K562 (cell line): ENCODE data around the gene B3GAT3. TPM values are rescaled to one million over a fixed set of nuclear protein-coding genes. Genes with fewer than 3 reads are reported as not detected.

Experiments
- ATF4 ChIP-seq: fragments of 450-650 bp; formaldehyde crosslinking; IDR thresholded peaks from 2 replicates; pipeline ENCODE4 v1.4.0; 2022; ENCODE audit warnings: mild to moderate bottlenecking, moderate library complexity
- CTCFL ChIP-seq: IDR thresholded peaks from 2 replicates; pipeline ENCODE4 v1.6.1; 2011; ENCODE audit warnings: borderline replicate concordance, low read depth, mild to moderate bottlenecking, moderate library complexity, low read length; ENCODE audit not compliant: insufficient read depth, poor library complexity, severe bottlenecking
- E2F5 ChIP-seq: sonication (generic); formaldehyde crosslinking; IDR thresholded peaks from 2 replicates; pipeline ENCODE4 v1.8.0; 2022; ENCODE audit warnings: mild to moderate bottlenecking, missing genetic modification reagents
- ESRRA ChIP-seq: fragments of 450-650 bp; IDR thresholded peaks from 2 replicates; pipeline ENCODE4 v1.6.1; 2014; ENCODE audit warnings: low read depth, mild to moderate bottlenecking, moderate library complexity, borderline replicate concordance
- ETS2 ChIP-seq: IDR thresholded peaks from 2 replicates; pipeline ENCODE4 v1.6.1; 2016; ENCODE audit warnings: borderline replicate concordance, missing genetic modification characterization, mild to moderate bottlenecking, moderate library complexity, missing compliant biosample characterization; ENCODE audit not compliant: poor library complexity, severe bottlenecking
- ETV1 ChIP-seq: fragments of 450-650 bp; conservative IDR thresholded peaks from 2 replicates; pipeline ENCODE4 v1.6.1; 2016; ENCODE audit warnings: missing genetic modification characterization, control low read depth, low read depth, missing compliant biosample characterization
- FOXJ2 ChIP-seq: fragments of 200-800 bp; sonication (Bioruptor generic); IDR thresholded peaks from 2 replicates; pipeline ENCODE4 v1.6.1; 2016; ENCODE audit warnings: missing genetic modification characterization, missing compliant biosample characterization
- GATAD2B ChIP-seq: fragments of 450-650 bp; IDR thresholded peaks from 2 replicates; pipeline ENCODE4 v1.6.1; 2017; ENCODE audit warnings: mild to moderate bottlenecking, borderline replicate concordance
- HMG20B ChIP-seq: fragments of 250-450 bp; sonication (Bioruptor Pico); IDR thresholded peaks from 2 replicates; pipeline ENCODE4 v1.5.0; 2021; ENCODE audit warnings: mild to moderate bottlenecking
- KDM5B ChIP-seq: fragments of 200-600 bp; sonication (generic); IDR thresholded peaks from 2 replicates; pipeline ENCODE4 v1.6.1; 2012; ENCODE audit warnings: low read depth, mild to moderate bottlenecking, moderate library complexity, low read length, control low read depth, inconsistent platforms; ENCODE audit not compliant: insufficient replicate concordance
- MECOM ChIP-seq: fragments of 250-450 bp; sonication (Bioruptor Pico); IDR thresholded peaks from 2 replicates; pipeline ENCODE4 v1.8.0; 2022; ENCODE audit warnings: inconsistent platforms
- NFXL1 ChIP-seq: fragments of 450-650 bp; formaldehyde crosslinking; IDR thresholded peaks from 2 replicates; pipeline ENCODE4 v1.4.0; 2021; ENCODE audit warnings: mild to moderate bottlenecking
- POLR2A ChIP-seq: fragments of 450-650 bp; conservative IDR thresholded peaks from 2 replicates; pipeline ENCODE4 v1.6.1; 2016
- RBM17 ChIP-seq: fragments of 200-400 bp; formaldehyde crosslinking; IDR thresholded peaks from 2 replicates; pipeline ENCODE4 v1.6.1; 2017; ENCODE audit warnings: low read depth, mild to moderate bottlenecking, low read length, borderline replicate concordance
- RBM39 ChIP-seq: fragments of 200-400 bp; formaldehyde crosslinking; optimal IDR thresholded peaks from 2 replicates; pipeline ENCODE3; 2018; ENCODE audit warnings: low read depth, low read length
- SETDB1 ChIP-seq: IDR thresholded peaks from one replicate; pipeline ENCODE4 v1.6.1; 2012; ENCODE audit warnings: low read length, control low read depth, inconsistent platforms
- ZBTB5 ChIP-seq: fragments of 450-650 bp; IDR thresholded peaks from 2 replicates; pipeline ENCODE4 v1.6.1; 2017; ENCODE audit warnings: antibody characterized with exemption
- ZC3H11A ChIP-seq: IDR thresholded peaks from 2 replicates; pipeline ENCODE4 v1.6.1; 2012; ENCODE audit warnings: low read depth, low read length, improper control_type of control experiment
- ZNF24 ChIP-seq: fragments of 450-650 bp; IDR thresholded peaks from 2 replicates; pipeline ENCODE4 v1.6.1; 2016
- ZNF280B ChIP-seq: fragments of 250-450 bp; sonication (Bioruptor Pico); IDR thresholded peaks from 2 replicates; pipeline ENCODE4 v1.5.1; 2021; ENCODE audit warnings: mild to moderate bottlenecking
- ZNF282 ChIP-seq: sonication (generic); formaldehyde crosslinking; IDR thresholded peaks from 2 replicates; pipeline ENCODE4 v1.8.1; 2023; ENCODE audit warnings: missing genetic modification reagents
- ZNF644 ChIP-seq: fragments of 200-800 bp; sonication (Bioruptor generic); IDR thresholded peaks from 2 replicates; pipeline ENCODE4 v1.6.1; 2016; ENCODE audit warnings: low read depth, missing genetic modification characterization, missing compliant biosample characterization
- polyA plus RNA-seq, 8 experiments: library from polyadenylated mRNA; depleted of rRNA in 4 of 8; stranded (reverse) in 5 of 8; unstranded in 3 of 8; fragments of >200 nt; fragmentation: Nextera tagmentation in 2 of 8; fragmentation: Illumina TruSeq in 1 of 8; extraction: Ambion mirVana in 2 of 8; extraction: Trizol in 1 of 8; gene quantifications; 2 replicates each; pipeline versions ENCODE4 v1.2.1 to v1.2.3, GENCODE V29; 2011 to 2014; ENCODE audit warnings: inconsistent platforms in 1 of 8, missing spikeins in 1 of 8
- total RNA-seq, 7 experiments: library from RNA; depleted of rRNA in 6 of 7; stranded (reverse); fragments of >200 nt in 6 of 7; fragmentation: Illumina TruSeq in 2 of 7; extraction: Trizol in 2 of 7; gene quantifications; 2 replicates each; pipeline versions ENCODE4 v1.2.1 to v1.2.3, GENCODE V29; 2011 to 2021; ENCODE audit warnings: low replicate concordance in 1 of 7

B3GAT3 gene
- total and polyA plus RNA-seq, 9 of the 15 experiments (the other 6 are each of a cell fraction or from before 2014, with no cell fraction given) = 0.30 to 64.0 (median 21.4) TPM

- TF ChIP-seq CTCFL (no peak), ZNF280B (CRISPR knock-in tag) (no peak), ATF4 (CRISPR knock-in tag) (no peak), KDM5B (peak; percentile 60), GATAD2B (peak; percentile 83; the same call in 1 of the 2 replicates), SETDB1 (peak; percentile 61), RBM17 (no peak), ETS2 (no peak), ZBTB5 (no peak), HMG20B (CRISPR knock-in tag) (no peak), E2F5 (no peak; the same call in 1 of the 2 replicates), ESRRA (peak; percentile 91), RBM39 (peak; percentile 36), ZC3H11A (peak; percentile 93; the same call in 1 of the 2 replicates), ETV1 (tag) (peak; percentile 94), MECOM (no peak), POLR2A (peak; percentile 98), ZNF282 (CRISPR knock-in tag) (no peak), ZNF24 (peak; percentile 55; the same call in 1 of the 2 replicates), FOXJ2 (peak; percentile 68; the same call in 1 of the 2 replicates), NFXL1 (no peak), ZNF644 (tag) (no peak; the same call in 1 of the 2 replicates)
Observed at GRCh38 chr11:62591448-62592145, 30.2 kb downstream of the B3GAT3 start, which contains the start of gene TUT1 (continued).
